Neural cell (in vitro differentiated cells): Measurements from ENCODE around the gene RUNX3. TPM values are rescaled to one million over a fixed set of nuclear protein-coding genes. Genes with fewer than 3 reads are reported as not detected.

Experiments used
- H2AFZ ChIP-seq: fragments of 200-600, 300-800 bp; sonication (generic), shearing (Covaris generic); 2 replicates; pipeline ENCODE4 v1.6.0; 2014; ENCODE audit warnings: low read depth, mild to moderate bottlenecking, antibody characterized with exemption, low read length, moderate library complexity
- H3F3A ChIP-seq: fragments of 200-600 bp; shearing (Covaris generic); 2 replicates; pipeline ENCODE4 v1.6.1; 2016; ENCODE audit warnings: mild to moderate bottlenecking, moderate library complexity, mixed read lengths, antibody characterized with exemption, low read length; ENCODE audit not compliant: insufficient read depth, poor library complexity, severe bottlenecking
- H3K27ac ChIP-seq: fragments of 200-600, 300-800 bp; sonication (generic), shearing (Covaris generic); 2 replicates; pipeline ENCODE4 v1.5.1; 2014; ENCODE audit warnings: mild to moderate bottlenecking, low read length, moderate library complexity
- H3K27me3 ChIP-seq: fragments of 300-800, 200-600 bp; sonication (generic), shearing (Covaris generic); 2 replicates; pipeline ENCODE4 v1.6.0; 2014; ENCODE audit warnings: mild to moderate bottlenecking, low read depth, low read length, moderate library complexity; ENCODE audit not compliant: insufficient read depth
- H3K36me3 ChIP-seq: fragments of 300-800, 200-600 bp; sonication (generic), shearing (Covaris generic); 2 replicates; pipeline ENCODE4 v1.5.1; 2014; ENCODE audit warnings: mild to moderate bottlenecking, antibody characterized with exemption, low read length, moderate library complexity; ENCODE audit not compliant: insufficient read depth
- H3K4me2 ChIP-seq: fragments of 300-800, 200-600 bp; sonication (generic), shearing (Covaris generic); 2 replicates; pipeline ENCODE4 v1.6.0; 2014; ENCODE audit warnings: mild to moderate bottlenecking, low read length
- H3K4me3 ChIP-seq: fragments of 300-800, 200-600 bp; sonication (generic), shearing (Covaris generic); 2 replicates; pipeline ENCODE4 v1.5.1; 2014; ENCODE audit warnings: mild to moderate bottlenecking, low read length, moderate library complexity
- H3K79me2 ChIP-seq: fragments of 200-600 bp; shearing (Covaris generic); replicated peaks from 2 replicates; pipeline ENCODE4 v1.6.0; 2014; ENCODE audit warnings: mild to moderate bottlenecking, low read length, moderate library complexity; ENCODE audit not compliant: insufficient read depth
- H3K9ac ChIP-seq: fragments of 300-800, 200-600 bp; sonication (generic), shearing (Covaris generic); 2 replicates; pipeline ENCODE4 v1.6.1; 2016; ENCODE audit warnings: mild to moderate bottlenecking, low read length, mixed read lengths
- H3K9me2 ChIP-seq: fragments of 200-600 bp; shearing (Covaris generic); 2 replicates; pipeline ENCODE4 v1.6.1; 2016; ENCODE audit warnings: mild to moderate bottlenecking, low read length, mixed read lengths; ENCODE audit not compliant: insufficient read depth
- H3K9me3 ChIP-seq: fragments of 200-600, 300-800 bp; sonication (generic), shearing (Covaris generic); 2 replicates; pipeline ENCODE4 v1.6.1; 2016; ENCODE audit warnings: mild to moderate bottlenecking, mixed run types, low read length, moderate library complexity, mixed read lengths
- H4K20me1 ChIP-seq: fragments of 200-600 bp; shearing (Covaris generic); 2 replicates; pipeline ENCODE4 v1.6.1; 2016; ENCODE audit warnings: mild to moderate bottlenecking, mixed run types; ENCODE audit not compliant: insufficient read depth
- CTCF ChIP-seq: fragments of 450-650 bp; IDR thresholded peaks from 2 replicates; pipeline ENCODE4 v1.5.1; 2014; ENCODE audit warnings: antibody characterized with exemption, mild to moderate bottlenecking, moderate library complexity; ENCODE audit not compliant: poor library complexity, severe bottlenecking
- EP300 ChIP-seq: fragments of 450-650 bp; conservative IDR thresholded peaks from 2 replicates; pipeline ENCODE4 v1.6.1; 2014; ENCODE audit warnings: antibody characterized with exemption, mild to moderate bottlenecking, moderate library complexity; ENCODE audit not compliant: poor library complexity, severe bottlenecking
- EZH2 ChIP-seq: fragments of 200-600, 300-800 bp; shearing (Covaris generic), sonication (generic); IDR thresholded peaks from 2 replicates; pipeline ENCODE4 v1.6.1; 2014; ENCODE audit warnings: antibody characterized with exemption, low read length, borderline replicate concordance, mild to moderate bottlenecking; ENCODE audit not compliant: insufficient read depth, poor library complexity, severe bottlenecking
- MXI1 ChIP-seq: fragments of 450-650 bp; conservative IDR thresholded peaks from 2 replicates; pipeline ENCODE4 v1.6.1; 2014; ENCODE audit warnings: antibody characterized with exemption, mild to moderate bottlenecking; ENCODE audit not compliant: poor library complexity, severe bottlenecking
- POLR2AphosphoS5 ChIP-seq: IDR thresholded peaks from 2 replicates; pipeline ENCODE4 v1.6.1; 2012
- RAD21 ChIP-seq: fragments of 450-650 bp; conservative IDR thresholded peaks from 2 replicates; pipeline ENCODE4 v1.6.1; 2014; ENCODE audit warnings: antibody characterized with exemption, mild to moderate bottlenecking, moderate library complexity
- REST ChIP-seq: IDR thresholded peaks from 2 replicates; pipeline ENCODE4 v1.6.1; 2012; ENCODE audit warnings: borderline replicate concordance
- SMC3 ChIP-seq: fragments of 450-650 bp; conservative IDR thresholded peaks from 2 replicates; pipeline ENCODE4 v1.6.1; 2014; ENCODE audit warnings: antibody characterized with exemption, mild to moderate bottlenecking, moderate library complexity; ENCODE audit not compliant: poor library complexity
- TAF1 ChIP-seq: IDR thresholded peaks from 2 replicates; pipeline ENCODE4 v1.6.1; 2012; ENCODE audit warnings: low read depth
- polyA plus RNA-seq: library from polyadenylated mRNA; depleted of rRNA; stranded (reverse); fragments of >200 nt; gene quantifications from 2 replicates; pipeline ENCODE4 v1.2.3, GENCODE V29; 2014

RUNX3 gene
- polyA plus RNA-seq, 1 donor from 2014 or later: not detected

- Histone ChIP-seq H4K20me1 (no peaks in the 10 kb centered on the region), H3K4me2 (no peak overlapping the region), H3K36me3 (no peaks in the 10 kb centered on the region), H3F3A (no peaks in the 10 kb centered on the region), H3K27ac (no peak overlapping the region), H3K9ac (no peak overlapping the region), H3K9me2 (no peaks in the 10 kb centered on the region), H2AFZ (no peak overlapping the region), H3K9me3 (no peaks in the 10 kb centered on the region), H3K4me3 (no peak overlapping the region), H3K79me2 (no peaks in the 10 kb centered on the region), H3K27me3 (no peaks in the 10 kb centered on the region)
- no peak for TF ChIP-seq TAF1
- TF ChIP-seq SMC3: no peak
- no peak for TF ChIP-seq CTCF
- no peak for TF ChIP-seq REST
- no peak for TF ChIP-seq MXI1
- TF ChIP-seq EP300: no peak
- no peak for TF ChIP-seq POLR2AphosphoS5
- TF ChIP-seq EZH2: no peak
- no peak for TF ChIP-seq RAD21
Measured at GRCh38 chr1:24875991-24876506, 54.0 kb downstream of the RUNX3 start.

GRCh38 chr1:24875257-24875656, 54.8 kb downstream of the RUNX3 start:
- H3K79me2 ChIP-seq: no peaks in the 10 kb centered on the region
- H3K9ac ChIP-seq: no peak overlapping the region
- no peaks in the 10 kb centered on the region for H3K36me3 ChIP-seq
- H4K20me1 ChIP-seq: no peaks in the 10 kb centered on the region
- no peak overlapping the region for H2AFZ ChIP-seq
- H3F3A ChIP-seq: no peaks in the 10 kb centered on the region
- no peaks in the 10 kb centered on the region for H3K27me3 ChIP-seq
- H3K4me3 ChIP-seq: no peak overlapping the region
- TF ChIP-seq EZH2 (no peak), POLR2AphosphoS5 (no peak), TAF1 (no peak), RAD21 (no peak), CTCF (no peak), SMC3 (no peak), EP300 (no peak), REST (no peak), MXI1 (no peak)
- no peaks in the 10 kb centered on the region for H3K9me2 ChIP-seq
- no peak overlapping the region for H3K4me2 ChIP-seq
- H3K27ac ChIP-seq: no peak overlapping the region
- no peaks in the 10 kb centered on the region for H3K9me3 ChIP-seq
